Measurements from ENCODE around the gene ZACN. TPM values are rescaled to one million over a fixed set of nuclear protein-coding genes. Genes with fewer than 3 reads are reported as not detected.
"Not testable (repeated sequence)": the region's sequence is repeated elsewhere in the genome, so short reads cannot be mapped to it uniquely, and the experiment has no call there.

ZACN gene
- total RNA-seq, 1 donor from 2014 or later: 0.23 TPM

GRCh38 chr17:76053246-76054111, 25.5 kb upstream of the ZACN start:
- peak overlapping the region; percentile 59 for H3K27ac ChIP-seq (ENCODE audit: low read depth, low read length)

DNA sequence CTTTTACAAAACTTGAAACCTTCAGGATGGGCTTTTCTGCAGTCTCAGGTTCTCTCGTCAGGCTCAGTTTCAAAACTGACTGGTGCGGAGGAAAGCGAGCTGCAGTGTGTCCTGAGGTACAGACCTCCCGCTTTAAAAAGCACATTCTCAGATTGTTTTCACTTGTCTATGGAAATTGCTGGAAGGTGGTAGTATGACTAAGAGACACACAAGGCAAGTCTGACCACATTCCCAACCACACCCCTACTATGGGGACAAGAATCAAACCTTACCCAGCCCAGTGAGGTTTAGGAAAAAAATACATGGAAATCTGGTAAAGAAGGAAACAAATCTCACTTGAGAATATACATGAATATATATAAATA, 24.9 kb upstream of the ZACN start:
- Histone ChIP-seq H4K20me1 (ENCODE audit: insufficient read depth, low read length) (peaks cover 43% of the 10 kb centered on the region), H3K4me1 (ENCODE audit: insufficient read depth, low read length) (peaks cover 24% of the 10 kb centered on the region), H3K9ac (ENCODE audit: low read length) (no peak overlapping the region), H3K79me2 (ENCODE audit: insufficient read depth, low read length) (peaks cover 19% of the 10 kb centered on the region), H3K9me3 (ENCODE audit: insufficient read depth, low read depth, low read length) (no peaks in the 10 kb centered on the region), H2AFZ (ENCODE audit: low read depth, low read length) (no peak overlapping the region), H3K27me3 (ENCODE audit: insufficient read depth, low read length) (no peaks in the 10 kb centered on the region), H3K4me2 (ENCODE audit: low read length) (peak overlapping the region; percentile 54), H3K36me3 (ENCODE audit: insufficient read depth, low read length) (peaks cover 29% of the 10 kb centered on the region), H3K4me3 (ENCODE audit: insufficient read depth, low read depth, low read length) (no peak overlapping the region), H3K27ac (ENCODE audit: low read depth, low read length) (peak overlapping the region; percentile 59)
- H3K4me3 Mint-ChIP-seq (ENCODE audit: unreplicated experiment): peak overlapping the region; percentile 66
- peak overlapping the region; percentile 80 for H3K27ac Mint-ChIP-seq (ENCODE audit: unreplicated experiment)
- TF ChIP-seq EZH2 (IDR thresholded peaks at IDR 0.05; ENCODE audit: insufficient read depth, low read length) (no peak), CTCF (IDR thresholded peaks at IDR 0.05; ENCODE audit: insufficient read depth, low read depth, low read length) (no peak)
- peaks cover 29% of the 10 kb centered on the region for H3K36me3 Mint-ChIP-seq (ENCODE audit: low read depth, unreplicated experiment)
- DNase-seq (ENCODE audit: low read depth) (peak; percentile 71), FAIRE-seq (no peak)
- no peaks in the 10 kb centered on the region for H3K27me3 Mint-ChIP-seq (ENCODE audit: low read depth, unreplicated experiment)
- H3K9me3 Mint-ChIP-seq (ENCODE audit: unreplicated experiment): no peaks in the 10 kb centered on the region
- peaks cover 24% of the 10 kb centered on the region for H3K4me1 Mint-ChIP-seq (ENCODE audit: low read depth, unreplicated experiment)

More at GRCh38 chr17:76053246-76054111, 25.5 kb upstream of the ZACN start:
- Histone ChIP-seq H3K27me3 (ENCODE audit: insufficient read depth, low read length) (no peaks in the 10 kb centered on the region), H3K9me3 (ENCODE audit: insufficient read depth, low read depth, low read length) (no peaks in the 10 kb centered on the region), H3K79me2 (ENCODE audit: insufficient read depth, low read length) (peaks cover 19% of the 10 kb centered on the region), H3K9ac (ENCODE audit: low read length) (no peak overlapping the region), H2AFZ (ENCODE audit: low read depth, low read length) (no peak overlapping the region), H3K4me1 (ENCODE audit: insufficient read depth, low read length) (peaks cover 30% of the 10 kb centered on the region), H4K20me1 (ENCODE audit: insufficient read depth, low read length) (peaks cover 49% of the 10 kb centered on the region), H3K4me2 (ENCODE audit: low read length) (peak overlapping the region; percentile 54), H3K36me3 (ENCODE audit: insufficient read depth, low read length) (peaks cover 23% of the 10 kb centered on the region), H3K4me3 (ENCODE audit: insufficient read depth, low read depth, low read length) (no peak overlapping the region)
- no peak for FAIRE-seq
- Mint-ChIP-seq H3K36me3 (ENCODE audit: low read depth, unreplicated experiment) (peaks cover 24% of the 10 kb centered on the region), H3K27ac (ENCODE audit: unreplicated experiment) (peak overlapping the region; percentile 80), H3K27me3 (ENCODE audit: low read depth, unreplicated experiment) (no peaks in the 10 kb centered on the region), H3K9me3 (ENCODE audit: unreplicated experiment) (no peaks in the 10 kb centered on the region), H3K4me1 (ENCODE audit: low read depth, unreplicated experiment) (peaks cover 29% of the 10 kb centered on the region), H3K4me3 (ENCODE audit: unreplicated experiment) (peak overlapping the region; percentile 66)
- TF ChIP-seq CTCF (IDR thresholded peaks at IDR 0.05; ENCODE audit: insufficient read depth, low read depth, low read length): no peak
- TF ChIP-seq EZH2 (IDR thresholded peaks at IDR 0.05; ENCODE audit: insufficient read depth, low read length): no peak
- peak; percentile 82 for DNase-seq (ENCODE audit: low read depth)

DNA sequence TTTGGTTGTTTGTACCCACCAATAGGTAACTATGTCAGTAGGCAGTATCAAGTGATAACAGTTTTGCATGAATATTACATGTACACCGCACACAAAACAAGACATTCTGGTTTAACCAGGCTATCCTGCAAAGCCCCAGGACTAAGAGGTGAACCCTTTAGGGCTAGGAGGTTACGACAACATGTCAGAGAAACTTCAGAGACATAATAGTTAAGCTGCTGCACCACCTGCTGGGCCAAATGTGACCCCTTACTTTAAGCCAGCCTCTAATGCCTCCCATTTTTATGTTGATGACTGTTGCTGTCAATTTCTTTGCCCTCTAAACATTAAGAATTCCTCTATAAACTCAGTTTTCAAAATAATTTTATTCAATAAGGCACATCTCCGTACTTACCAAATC, 22.1 kb upstream of the ZACN start:
- no peak for DNase-seq (ENCODE audit: low read depth)
- Mint-ChIP-seq H3K36me3 (ENCODE audit: low read depth, unreplicated experiment) (peaks cover 30% of the 10 kb centered on the region), H3K4me3 (ENCODE audit: unreplicated experiment) (no peak overlapping the region), H3K9me3 (ENCODE audit: unreplicated experiment) (no peaks in the 10 kb centered on the region), H3K27me3 (ENCODE audit: low read depth, unreplicated experiment) (no peaks in the 10 kb centered on the region), H3K4me1 (ENCODE audit: low read depth, unreplicated experiment) (peaks cover 11% of the 10 kb centered on the region), H3K27ac (ENCODE audit: unreplicated experiment) (no peak overlapping the region)
- no peaks in the 10 kb centered on the region for H3K27me3 ChIP-seq (ENCODE audit: insufficient read depth, low read length)
- FAIRE-seq: no peak
- H2AFZ ChIP-seq (ENCODE audit: low read depth, low read length): no peak overlapping the region
- H3K27ac ChIP-seq (ENCODE audit: low read depth, low read length): no peak overlapping the region
- peaks cover 13% of the 10 kb centered on the region for H3K4me1 ChIP-seq (ENCODE audit: insufficient read depth, low read length)
- H3K4me2 ChIP-seq (ENCODE audit: low read length): no peak overlapping the region
- no peaks in the 10 kb centered on the region for H3K9me3 ChIP-seq (ENCODE audit: insufficient read depth, low read depth, low read length)
- H4K20me1 ChIP-seq (ENCODE audit: insufficient read depth, low read length): peaks cover 31% of the 10 kb centered on the region
- peaks cover 41% of the 10 kb centered on the region for H3K36me3 ChIP-seq (ENCODE audit: insufficient read depth, low read length)
- H3K4me3 ChIP-seq (ENCODE audit: insufficient read depth, low read depth, low read length): no peak overlapping the region
- peaks cover 12% of the 10 kb centered on the region for H3K79me2 ChIP-seq (ENCODE audit: insufficient read depth, low read length)
- H3K9ac ChIP-seq (ENCODE audit: low read length): no peak overlapping the region
- TF ChIP-seq EZH2 (IDR thresholded peaks at IDR 0.05; ENCODE audit: insufficient read depth, low read length) (no peak), CTCF (IDR thresholded peaks at IDR 0.05; ENCODE audit: insufficient read depth, low read depth, low read length) (no peak)

GRCh38 chr17:76058264-76058663, 20.7 kb upstream of the ZACN start:
- H3K27me3 ChIP-seq (ENCODE audit: insufficient read depth, low read length); H2AFZ ChIP-seq (ENCODE audit: low read depth, low read length); H3K9me3 Mint-ChIP-seq (ENCODE audit: unreplicated experiment); H3K27ac ChIP-seq (ENCODE audit: low read depth, low read length); H3K27me3 Mint-ChIP-seq (ENCODE audit: low read depth, unreplicated experiment); H3K4me2 ChIP-seq (ENCODE audit: low read length); H3K4me3 ChIP-seq (ENCODE audit: insufficient read depth, low read depth, low read length); FAIRE-seq; H3K27ac Mint-ChIP-seq (ENCODE audit: unreplicated experiment); H3K4me3 Mint-ChIP-seq (ENCODE audit: unreplicated experiment); H3K79me2 ChIP-seq (ENCODE audit: insufficient read depth, low read length); H3K9ac ChIP-seq (ENCODE audit: low read length); DNase-seq (ENCODE audit: low read depth); H3K9me3 ChIP-seq (ENCODE audit: insufficient read depth, low read depth, low read length); H3K4me1 Mint-ChIP-seq (ENCODE audit: low read depth, unreplicated experiment): not testable (repeated sequence)
- peaks cover 27% of the 10 kb centered on the region for H3K36me3 Mint-ChIP-seq (ENCODE audit: low read depth, unreplicated experiment)
- H3K36me3 ChIP-seq (ENCODE audit: insufficient read depth, low read length): peaks cover 45% of the 10 kb centered on the region
- peaks cover 12% of the 10 kb centered on the region for H3K4me1 ChIP-seq (ENCODE audit: insufficient read depth, low read length)
- H4K20me1 ChIP-seq (ENCODE audit: insufficient read depth, low read length): peaks cover 26% of the 10 kb centered on the region

Data from astrocyte (in vitro differentiated cells and primary cell).